HEK293 (cell line): ENCODE data around the gene FHAD1.

Experiments
- CTCF ChIA-PET: fragments of 350-600 bp; formaldehyde crosslinking; extraction: SDS; loops from one replicate; lab custom pipeline; 2021; ENCODE audit warnings: antibody characterized with exemption; lab: Yijun Ruan, JAX
- POLR2A ChIA-PET: fragments of 300-600 bp; formaldehyde crosslinking; extraction: SDS; loops from one replicate; lab custom pipeline; 2020; ENCODE audit warnings: antibody characterized with exemption, inconsistent platforms; lab: Yijun Ruan, JAX
- H3K27ac ChIP-seq: fragments of 200-500 bp; sonication (Bioruptor generic); 2 replicates; pipeline ENCODE4 v1.5.1; 2014; ENCODE audit warnings: low read depth, low read length, control low read depth, inconsistent platforms; ENCODE audit errors: extremely low read depth
- H3K36me3 ChIP-seq, 2 experiments: fragments of 200-500 bp in 1 of 2; sonication (Bioruptor generic) in 1 of 2; 1 replicate in 1 of 2; 2 replicates in 1 of 2; pipeline ENCODE4 v1.5.1; 2014 to 2017; ENCODE audit warnings: inconsistent platforms in 2 of 2, low read length in 2 of 2; ENCODE audit not compliant: control insufficient read depth in 2 of 2, insufficient read depth in 1 of 2
- H3K4me1 ChIP-seq: fragments of 200-500 bp; sonication (Bioruptor generic); 2 replicates; pipeline ENCODE4 v1.5.1; 2014; ENCODE audit warnings: mild to moderate bottlenecking, low read length, inconsistent platforms; ENCODE audit not compliant: control insufficient read depth, insufficient read depth
- H3K4me3 ChIP-seq: 2 replicates; pipeline ENCODE4 v1.5.1; 2011; ENCODE audit warnings: low read depth, mild to moderate bottlenecking, control low read depth, low read length, moderate library complexity
- H3K9me3 ChIP-seq: fragments of 200-500 bp; sonication (Bioruptor generic); 2 replicates; pipeline ENCODE4 v1.5.1; 2014; ENCODE audit warnings: low read depth, low read length, inconsistent platforms; ENCODE audit not compliant: control insufficient read depth, insufficient read depth
- BCL11B ChIP-seq: fragments of 450-650 bp; formaldehyde crosslinking; IDR thresholded peaks from 2 replicates; pipeline ENCODE4 v1.5.1; 2016; ENCODE audit warnings: low read depth, missing biosample characterization, missing genetic modification characterization
- EGR2 ChIP-seq: fragments of 450-650 bp; formaldehyde crosslinking; IDR thresholded peaks from 2 replicates; pipeline ENCODE4 v1.5.1; 2016; ENCODE audit warnings: low read depth, missing biosample characterization, missing genetic modification characterization
- GLIS2 ChIP-seq: fragments of 450-650 bp; formaldehyde crosslinking; IDR thresholded peaks from 2 replicates; pipeline ENCODE4 v1.5.1; 2016; ENCODE audit warnings: missing biosample characterization, missing genetic modification characterization
- HOXA7 ChIP-seq: sonication (generic); formaldehyde crosslinking; IDR thresholded peaks from 2 replicates; pipeline ENCODE4 v1.8.1; 2022; ENCODE audit warnings: missing genetic modification reagents, borderline replicate concordance
- KLF8 ChIP-seq: fragments of 450-650 bp; formaldehyde crosslinking; IDR thresholded peaks from 2 replicates; pipeline ENCODE4 v1.5.1; 2016; ENCODE audit warnings: missing biosample characterization, missing genetic modification characterization
- TCF7L2 ChIP-seq: IDR thresholded peaks from 2 replicates; pipeline ENCODE4 v1.6.1; 2011; ENCODE audit warnings: low read depth, mild to moderate bottlenecking, inconsistent platforms, low read length, moderate library complexity, borderline replicate concordance
- ZBTB21 ChIP-seq: fragments of 450-650 bp; formaldehyde crosslinking; IDR thresholded peaks from 2 replicates; pipeline ENCODE4 v1.5.1; 2017; ENCODE audit warnings: missing biosample characterization, missing genetic modification characterization
- ZBTB44 ChIP-seq: fragments of 450-650 bp; IDR thresholded peaks from 2 replicates; pipeline ENCODE4 v1.5.1; 2018; ENCODE audit warnings: missing biosample characterization, mild to moderate bottlenecking, missing genetic modification characterization
- ZNF112 ChIP-seq: fragments of 450-650 bp; formaldehyde crosslinking; IDR thresholded peaks from 2 replicates; pipeline ENCODE4 v1.5.0; 2017; ENCODE audit warnings: missing biosample characterization, missing genetic modification characterization
- ZNF132 ChIP-seq: fragments of 450-650 bp; formaldehyde crosslinking; IDR thresholded peaks from 2 replicates; pipeline ENCODE4 v1.5.1; 2017; ENCODE audit warnings: missing biosample characterization, missing genetic modification characterization, borderline replicate concordance
- ZNF211 ChIP-seq: fragments of 450-650 bp; formaldehyde crosslinking; IDR thresholded peaks from 2 replicates; pipeline ENCODE4 v1.5.1; 2016; ENCODE audit warnings: low read depth, missing biosample characterization, missing genetic modification characterization
- ZNF223 ChIP-seq: fragments of 450-650 bp; formaldehyde crosslinking; IDR thresholded peaks from 2 replicates; pipeline ENCODE4 v1.5.1; 2016; ENCODE audit warnings: missing biosample characterization, missing genetic modification characterization
- ZNF274 ChIP-seq, 2 experiments: fragments of 200-500 bp in 1 of 2; fragments of 450-650 bp in 1 of 2; sonication (Bioruptor generic) in 1 of 2; formaldehyde crosslinking in 1 of 2; IDR thresholded peaks; 2 replicates each; pipeline versions ENCODE4 v1.5.1 to v1.6.1; 2014 to 2016; ENCODE audit warnings: borderline replicate concordance in 1 of 2, inconsistent platforms in 1 of 2, low read length in 1 of 2, missing biosample characterization in 1 of 2, missing genetic modification characterization in 1 of 2
- ZNF292 ChIP-seq: fragments of 450-650 bp; formaldehyde crosslinking; IDR thresholded peaks from 2 replicates; pipeline ENCODE4 v1.5.1; 2016; ENCODE audit warnings: low read depth, missing biosample characterization, missing genetic modification characterization, borderline replicate concordance
- ZNF341 ChIP-seq: fragments of 450-650 bp; formaldehyde crosslinking; IDR thresholded peaks from 2 replicates; pipeline ENCODE4; 2016; ENCODE audit warnings: low read depth, missing biosample characterization, missing genetic modification characterization
- ZNF37A ChIP-seq: fragments of 450-650 bp; IDR thresholded peaks from 2 replicates; pipeline ENCODE4 v1.5.1; 2018; ENCODE audit warnings: missing biosample characterization, missing genetic modification characterization
- ZNF48 ChIP-seq: fragments of 450-650 bp; formaldehyde crosslinking; IDR thresholded peaks from 2 replicates; pipeline ENCODE4 v1.5.1; 2016; ENCODE audit warnings: missing biosample characterization, missing genetic modification characterization
- ZNF513 ChIP-seq: fragments of 450-650 bp; IDR thresholded peaks from 2 replicates; pipeline ENCODE4 v1.5.1; 2018; ENCODE audit warnings: missing biosample characterization, missing genetic modification characterization
- ZNF560 ChIP-seq: fragments of 450-650 bp; formaldehyde crosslinking; IDR thresholded peaks from 2 replicates; pipeline ENCODE4 v1.5.1; 2017; ENCODE audit warnings: missing biosample characterization, missing genetic modification characterization, borderline replicate concordance
- ZNF623 ChIP-seq: fragments of 450-650 bp; formaldehyde crosslinking; IDR thresholded peaks from 2 replicates; pipeline ENCODE4 v1.5.1; 2016; ENCODE audit warnings: missing biosample characterization, missing genetic modification characterization
- ZNF629 ChIP-seq: fragments of 450-650 bp; formaldehyde crosslinking; IDR thresholded peaks from 2 replicates; pipeline ENCODE4 v1.5.1; 2017; ENCODE audit warnings: missing biosample characterization, missing genetic modification characterization
- ZNF645 ChIP-seq: fragments of 450-650 bp; formaldehyde crosslinking; IDR thresholded peaks from 2 replicates; pipeline ENCODE4; 2016; ENCODE audit warnings: missing biosample characterization, missing genetic modification characterization
- ZNF704 ChIP-seq: fragments of 450-650 bp; formaldehyde crosslinking; IDR thresholded peaks from 2 replicates; pipeline ENCODE4 v1.5.1; 2016; ENCODE audit warnings: missing biosample characterization, missing genetic modification characterization
- ZNF768 ChIP-seq: fragments of 450-650 bp; formaldehyde crosslinking; IDR thresholded peaks from 2 replicates; pipeline ENCODE4 v1.5.1; 2018; ENCODE audit warnings: missing biosample characterization, mild to moderate bottlenecking, missing genetic modification characterization
- ZXDB ChIP-seq: fragments of 450-650 bp; formaldehyde crosslinking; IDR thresholded peaks from 2 replicates; pipeline ENCODE4 v1.5.1; 2016; ENCODE audit warnings: missing biosample characterization, missing genetic modification characterization

The FHAD1 gene

GRCh38 chr1:15277933-15278332, 30.9 kb downstream of the FHAD1 start:
- H3K4me3 ChIP-seq = no peak overlapping the region
- H3K36me3 ChIP-seq = no peaks in the 10 kb centered on the region
- ChIA-PET POLR2A (no interaction called here), CTCF (interaction anchor here (3.1 kb wide), 1 partner anchor 26 kb away, joined by 17 read pairs; no protein-coding TSS in a partner anchor)
- no peaks in the 10 kb centered on the region for H3K4me1 ChIP-seq
- no peak overlapping the region for H3K27ac ChIP-seq
- no peak for TF ChIP-seq ZXDB (tag by site-specific recombination)
- no peak for TF ChIP-seq ZNF560 (tag by site-specific recombination)
- no peak for TF ChIP-seq ZNF623 (tag by site-specific recombination)
- no peak for TF ChIP-seq ZNF768
- no peak for TF ChIP-seq KLF8 (tag by site-specific recombination)
- no peak for TF ChIP-seq BCL11B
- TF ChIP-seq ZNF211 (tag by site-specific recombination) = no peak
- no peak for TF ChIP-seq ZNF223 (tag by site-specific recombination)
- TF ChIP-seq ZNF48 (tag by site-specific recombination) = no peak
- no peak for TF ChIP-seq ZNF645 (tag by site-specific recombination)
- TF ChIP-seq ZNF341 (tag by site-specific recombination) = no peak
- no peaks in the 10 kb centered on the region for H3K9me3 ChIP-seq

GRCh38 chr1:15279576-15280230, 32.7 kb downstream of the FHAD1 start:
- POLR2A ChIA-PET = interaction anchor here (0.6 kb wide), 1 partner anchor 16 kb away, joined by 3 read pairs; no protein-coding TSS in a partner anchor
- Histone ChIP-seq H3K27ac (no peak overlapping the region), H3K36me3 (no peaks in the 10 kb centered on the region), H3K9me3 (no peaks in the 10 kb centered on the region), H3K4me3 (no peak overlapping the region), H3K4me1 (0 out of 2 replicates have a peak, but pooled peaks cover 3% of the 10 kb centered on the region)
- CTCF ChIA-PET = interaction anchor here (0.6 to 3.1 kb wide), 6 partner anchors 7 to 151 kb away, joined by 3 to 17 read pairs (median 4); no protein-coding TSS in a partner anchor
- no peak for TF ChIP-seq ZNF704 (tag by site-specific recombination)
- TF ChIP-seq ZBTB21 (tag by site-specific recombination) = no peak
- no peak for TF ChIP-seq ZNF292 (tag by site-specific recombination)
- no peak for TF ChIP-seq GLIS2 (tag by site-specific recombination)
- TF ChIP-seq ZBTB44 (tag by site-specific recombination) = no peak
- TF ChIP-seq TCF7L2 = no peak
- no peak for TF ChIP-seq ZNF629 (tag by site-specific recombination)
- TF ChIP-seq ZNF274 (IDR thresholded peaks at IDR 0.05; ENCODE audit: low read length) = no peak
- TF ChIP-seq ZNF274 (tag by site-specific recombination; IDR thresholded peaks at IDR 0.05; ENCODE audit: borderline replicate concordance) = no peak
- TF ChIP-seq ZNF132 = no peak
- no peak for TF ChIP-seq ZNF513 (tag by site-specific recombination)
- no peak for TF ChIP-seq ZNF112 (tag by site-specific recombination)
- no peak for TF ChIP-seq HOXA7 (CRISPR knock-in tag)
- TF ChIP-seq EGR2 (tag by site-specific recombination) = no peak
- no peak for TF ChIP-seq ZNF37A (tag by site-specific recombination)
